M059J (cell line): ENCODE measurements around the gene CLDN4. TPM values are rescaled to one million over a fixed set of nuclear protein-coding genes. Genes with fewer than 3 reads are reported as not detected.

Experiments used
- DNase-seq: peaks from one replicate; pipeline ENCODE4 v3.0.0-alpha.2; 2012; ENCODE audit warnings: low read depth
- total RNA-seq: library from RNA; depleted of rRNA; stranded (reverse); fragments of >200 nt; shearing (Covaris generic); gene quantifications from 2 replicates; pipeline ENCODE4 v1.2.3, GENCODE V29; 2014

CLDN4 gene
- total RNA-seq, 1 experiment from 2014 or later, result 1.1 TPM

DNA sequence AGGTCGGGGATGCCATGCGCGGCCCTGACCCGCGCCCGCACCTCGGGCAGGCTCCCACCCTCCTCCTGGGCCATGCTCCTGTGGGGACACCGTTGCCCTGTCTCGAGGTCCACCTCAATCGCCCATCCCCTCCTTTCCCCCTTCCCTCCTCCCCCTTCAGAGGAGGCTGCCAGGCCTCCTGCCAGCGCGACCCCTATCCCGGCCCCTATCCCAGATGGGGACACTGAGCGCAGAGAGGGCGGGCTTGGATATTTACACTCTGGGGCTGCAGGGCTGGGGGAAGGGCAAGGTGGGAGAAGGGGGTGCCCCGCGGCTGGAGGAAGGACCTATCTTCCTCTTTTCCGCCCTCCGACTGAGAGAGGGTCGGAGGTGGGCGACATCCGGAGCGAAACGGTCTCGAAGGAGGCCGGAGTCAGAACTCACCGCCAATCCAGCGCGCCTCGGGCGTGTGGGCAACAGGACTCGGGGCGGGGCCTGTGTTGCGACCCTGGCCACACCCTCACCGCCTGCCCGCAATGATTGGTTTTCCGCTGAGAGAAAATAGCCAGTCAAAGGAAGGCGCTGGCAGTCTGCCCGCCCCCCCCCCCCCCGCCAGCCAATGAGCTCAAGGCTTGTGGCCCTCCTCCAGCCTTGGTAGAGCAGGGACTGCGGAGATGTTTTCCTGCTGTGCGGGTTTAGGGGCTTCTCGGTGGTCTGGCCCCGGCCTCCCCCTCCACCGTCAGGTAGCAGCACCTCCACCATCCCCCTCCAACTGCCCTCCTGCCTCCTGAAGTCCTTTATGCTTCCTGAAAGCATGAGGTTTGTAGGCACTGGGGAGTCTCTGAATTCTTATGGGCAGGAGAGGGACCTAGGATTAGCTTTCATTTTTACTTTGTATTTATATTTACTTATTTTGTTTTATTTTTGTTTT is 11.5 kb downstream of the CLDN4 start, which contains the start of gene METTL27:
TSS of gene METTL27 (minus strand) at position 450 of the 910 bp plus-strand sequence. CDS start at position 74, 376 bp downstream.
- DNase-seq, result peak; percentile 93

DNA sequence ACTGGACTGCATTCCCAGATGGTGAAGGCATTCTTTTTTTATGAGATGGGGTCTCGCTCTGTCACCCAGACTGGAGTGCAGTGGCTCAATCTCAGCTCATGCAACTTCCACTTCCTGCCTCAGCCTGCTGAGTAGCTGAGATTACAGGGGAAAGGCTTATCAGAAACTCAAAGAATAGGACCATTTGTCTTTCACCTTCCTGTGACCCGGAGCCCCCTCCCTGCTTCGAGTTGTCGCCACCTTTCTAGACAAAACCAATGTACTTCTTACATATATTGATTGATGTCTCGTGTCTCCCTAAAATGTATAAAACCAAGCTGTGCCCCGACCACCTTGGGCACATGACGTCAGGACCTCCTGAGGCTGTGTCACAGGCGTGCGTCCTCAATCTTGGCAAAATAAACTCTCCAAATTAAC is 13.3 kb downstream of the CLDN4 start:
- DNase-seq, result no peak

DNA sequence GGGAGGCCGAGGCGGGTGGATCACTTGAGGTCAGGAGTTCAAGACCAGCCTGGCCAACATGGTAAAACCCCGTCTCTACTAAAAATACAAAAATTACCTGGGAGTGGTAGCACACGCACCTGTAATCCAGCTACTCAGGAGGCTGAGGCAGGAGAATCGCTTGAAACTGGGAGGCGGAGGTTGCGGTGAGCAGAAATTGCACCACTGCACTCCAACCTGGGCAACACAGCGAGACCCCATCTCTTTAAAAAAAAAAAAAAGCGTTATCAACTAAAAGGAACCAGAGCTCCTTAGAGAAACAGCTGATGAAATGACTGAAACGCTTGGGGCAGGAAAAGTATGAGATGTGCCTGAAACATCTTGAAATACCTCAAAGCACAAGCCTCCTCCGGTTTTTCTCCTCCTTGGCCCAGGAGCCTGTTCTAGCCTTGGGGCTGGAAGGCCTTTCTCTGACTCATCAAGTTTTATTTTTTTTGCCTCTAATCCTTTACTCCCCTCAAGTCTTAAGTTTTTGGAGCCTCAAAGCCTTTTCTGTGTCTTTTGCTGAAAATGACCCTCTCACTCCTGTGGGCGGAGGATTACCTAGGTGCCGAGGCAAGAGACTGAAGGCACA is 14.2 kb downstream of the CLDN4 start:
- DNase-seq, result peak; percentile 93

DNA sequence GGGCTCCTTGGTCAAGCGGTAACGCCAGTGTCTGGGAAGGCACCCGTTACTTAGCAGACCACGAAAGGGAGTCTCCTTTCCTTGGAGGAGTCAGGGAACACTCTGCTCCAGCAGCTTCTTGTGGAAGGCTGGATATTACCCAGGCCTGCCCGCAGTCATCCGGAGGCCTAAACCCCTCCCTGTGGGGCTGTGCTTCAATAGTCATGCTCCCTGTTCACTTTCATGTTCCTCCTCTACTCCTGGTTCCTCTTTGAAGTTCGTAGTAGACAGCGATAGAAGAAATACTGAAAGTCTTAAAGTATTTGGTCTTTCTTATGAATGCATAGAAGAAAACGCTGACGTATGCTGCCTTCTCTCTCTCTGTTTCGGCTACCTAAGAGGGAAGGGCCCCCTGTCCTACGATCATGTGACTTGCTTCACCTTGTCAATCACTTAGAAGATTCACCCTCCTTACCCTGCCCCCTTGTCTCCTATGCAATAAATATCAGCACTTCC is 15.0 kb downstream of the CLDN4 start:
- peak; percentile 25 for DNase-seq

DNA sequence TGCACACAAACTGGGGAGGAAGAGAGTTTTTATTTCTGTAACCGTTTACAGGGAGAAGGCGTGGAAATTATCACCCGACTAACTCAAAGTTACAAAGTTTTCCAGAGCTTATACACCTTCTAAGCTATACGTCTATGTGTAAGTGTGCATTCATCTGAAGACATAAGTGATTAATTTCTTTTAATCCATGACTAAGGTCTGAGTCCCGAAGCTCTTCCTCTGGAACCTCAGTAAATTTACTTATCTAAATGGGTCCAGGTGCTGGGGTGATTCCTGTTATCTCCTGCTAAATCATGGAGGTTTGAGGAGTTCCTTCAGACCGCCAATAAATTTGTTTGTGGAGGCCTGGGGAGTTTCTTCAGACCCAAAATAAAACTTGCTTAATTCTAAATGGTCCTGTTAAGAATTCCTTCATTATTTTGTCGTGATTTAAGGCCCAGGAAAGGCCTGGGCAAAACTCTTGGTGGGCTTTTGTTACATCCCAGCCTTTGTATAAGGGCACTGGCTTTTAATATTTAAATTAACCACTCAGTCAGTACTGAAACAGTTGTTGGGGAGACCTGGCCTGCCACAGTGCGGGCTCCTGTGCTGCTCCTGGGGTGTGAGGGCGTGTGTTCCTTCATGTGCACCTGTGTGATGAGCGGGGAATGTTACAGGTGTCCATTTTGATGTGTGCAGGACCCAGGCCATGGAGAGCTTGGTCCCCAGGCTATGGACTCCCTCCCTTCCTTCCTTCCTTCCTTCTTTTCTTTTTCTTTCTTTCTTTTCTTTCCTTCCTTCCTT is 17.3 kb downstream of the CLDN4 start:
- DNase-seq, result no peak

DNA sequence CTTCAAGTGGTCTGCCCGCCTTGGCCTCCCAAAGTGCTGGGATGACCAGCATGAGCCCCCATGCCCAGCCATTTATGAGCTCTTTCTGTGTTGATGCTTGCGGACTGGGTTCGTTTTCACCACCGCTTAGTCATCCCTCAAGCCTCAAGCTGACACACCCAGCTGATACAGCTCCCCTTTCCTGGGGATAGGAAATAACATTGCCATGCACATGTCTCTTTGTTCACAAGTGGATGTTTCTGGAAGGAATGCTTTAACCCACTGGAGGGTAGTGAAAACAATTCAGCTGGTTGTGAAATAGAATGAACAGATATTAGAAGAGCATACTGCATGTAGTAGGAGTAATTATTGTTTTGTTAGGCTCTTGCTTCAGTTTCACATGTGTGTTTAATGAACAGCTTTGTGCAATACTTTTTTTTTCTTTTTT is 20.0 kb downstream of the CLDN4 start:
- peak; percentile 97 for DNase-seq

DNA sequence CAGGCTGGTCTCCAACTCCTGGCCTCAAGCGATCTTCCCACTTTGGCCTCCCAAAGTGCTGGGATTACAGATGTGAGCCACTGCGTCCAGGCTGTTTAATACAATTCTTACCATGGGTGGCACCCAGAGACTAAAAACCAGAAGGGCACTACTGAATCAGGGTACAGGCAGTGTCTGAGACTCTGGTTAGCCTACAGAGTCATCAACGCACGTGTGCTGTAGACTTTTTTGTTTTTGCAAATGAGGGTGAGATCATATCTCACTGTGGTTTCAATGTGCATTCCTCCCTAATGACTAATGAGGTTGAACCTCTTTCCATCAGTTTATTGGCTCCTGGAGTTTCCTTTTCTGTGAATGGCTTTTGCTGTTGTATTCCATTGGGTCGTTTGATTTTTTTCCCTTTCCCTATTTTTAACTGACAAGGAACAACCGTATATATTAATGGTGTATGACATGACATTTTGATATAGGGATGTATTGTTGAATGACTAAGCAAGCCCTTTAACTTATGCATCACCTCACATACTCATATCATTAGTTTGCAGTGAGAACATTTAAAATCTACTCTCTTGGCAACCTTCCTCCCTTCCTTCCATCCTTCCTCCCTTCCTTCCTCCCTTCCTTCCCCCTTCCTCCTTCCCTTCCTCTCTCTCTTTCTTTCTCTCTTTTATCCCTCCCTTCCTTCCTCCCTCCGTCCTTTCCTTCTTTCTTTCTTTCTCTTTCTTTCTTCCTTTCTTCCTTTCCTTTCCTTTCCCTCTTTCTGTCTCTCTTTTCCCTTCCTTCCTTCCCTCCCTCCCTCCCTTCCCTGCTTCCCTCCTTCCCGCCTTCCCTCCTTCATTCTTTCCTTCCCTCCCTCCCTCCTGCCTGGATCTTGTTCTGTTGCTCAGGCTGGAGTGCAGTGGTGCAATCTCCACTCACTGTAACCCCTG is 20.9 kb downstream of the CLDN4 start:
- peak; percentile 99 for DNase-seq

DNA sequence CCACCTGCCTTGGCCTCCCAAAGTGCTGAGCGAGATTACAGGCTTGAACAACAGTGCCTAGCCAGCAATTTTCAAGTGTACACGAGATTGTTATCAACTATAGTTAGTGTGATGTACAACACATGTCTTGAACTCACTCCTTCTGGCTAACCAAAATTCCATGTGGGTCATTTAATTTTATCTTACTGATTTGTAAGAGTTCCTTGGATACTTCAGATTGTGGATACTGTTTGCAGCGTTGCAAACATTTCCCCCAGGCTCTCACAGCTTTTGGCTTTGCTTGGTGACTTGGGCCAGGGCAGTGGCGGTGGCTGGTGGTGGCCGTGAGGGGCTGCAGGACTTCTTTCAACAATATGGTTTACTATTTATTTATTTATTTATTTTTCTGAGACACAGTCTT is 21.7 kb downstream of the CLDN4 start:
- DNase-seq, result no peak

DNA sequence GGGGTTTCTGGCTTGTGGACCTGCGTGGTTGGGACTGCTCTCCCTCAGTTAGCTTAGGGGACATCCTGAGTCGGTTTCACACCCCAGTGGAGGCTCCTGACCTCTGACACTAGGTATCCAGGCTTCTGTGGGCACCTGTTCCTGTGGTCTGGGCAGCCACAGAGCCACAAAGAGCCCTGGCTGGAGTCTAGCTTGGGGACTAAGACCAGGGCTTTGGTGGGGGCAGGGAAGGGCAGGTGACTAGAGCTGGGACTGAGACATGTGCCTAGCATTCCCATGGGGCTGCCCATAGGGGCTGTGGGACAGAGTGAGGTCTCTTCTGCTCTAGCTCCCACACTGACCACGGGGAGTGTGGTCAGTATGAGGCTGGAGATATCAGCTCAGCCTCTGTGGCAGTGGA is 26.1 kb downstream of the CLDN4 start:
- no peak for DNase-seq

DNA sequence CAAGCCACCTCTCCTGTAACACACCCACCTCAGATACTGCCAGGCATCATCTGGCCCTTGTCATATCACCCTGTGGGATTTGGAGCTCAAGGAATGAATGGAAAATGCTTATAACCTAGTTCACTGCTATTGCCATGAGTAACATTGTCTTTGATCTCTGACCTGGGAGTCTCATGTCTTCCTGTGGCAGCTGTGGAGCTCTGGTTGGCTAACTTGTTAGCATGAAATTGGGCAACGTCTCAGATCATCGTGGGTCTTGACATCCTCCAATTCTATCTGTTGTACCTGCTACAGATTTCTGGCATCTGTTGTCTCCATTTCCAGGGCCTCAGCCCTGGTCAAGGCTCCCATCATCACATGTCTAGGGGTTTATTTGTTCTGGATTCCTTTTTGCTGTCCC is 28.0 kb downstream of the CLDN4 start:
- DNase-seq, result peak; percentile 55

DNA sequence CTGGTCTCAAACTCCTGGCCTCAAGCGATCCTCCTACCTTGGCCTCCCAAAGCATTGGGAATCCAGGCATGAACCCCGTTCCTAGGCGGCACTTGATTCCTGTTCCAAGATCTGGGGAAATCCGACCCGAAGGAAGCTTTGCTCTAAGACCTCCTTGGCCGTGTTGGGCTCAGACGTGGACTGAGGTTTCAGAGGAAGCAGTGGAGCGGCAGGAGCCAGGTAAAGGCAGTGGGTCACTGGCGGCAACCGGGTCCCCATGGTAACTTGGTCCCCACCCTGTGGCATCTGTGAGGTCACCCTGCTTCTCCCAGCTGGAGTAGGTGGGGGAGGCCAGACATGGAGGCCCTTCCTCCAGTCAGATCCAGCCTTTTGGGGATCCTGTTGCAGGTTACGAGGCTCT is 30.1 kb downstream of the CLDN4 start, which contains the start of gene TMEM270:
TSS of gene TMEM270 (plus strand) at position 301 of the 400 bp plus-strand sequence. CDS start at position 337, 36 bp downstream.
- DNase-seq, result no peak

DNA sequence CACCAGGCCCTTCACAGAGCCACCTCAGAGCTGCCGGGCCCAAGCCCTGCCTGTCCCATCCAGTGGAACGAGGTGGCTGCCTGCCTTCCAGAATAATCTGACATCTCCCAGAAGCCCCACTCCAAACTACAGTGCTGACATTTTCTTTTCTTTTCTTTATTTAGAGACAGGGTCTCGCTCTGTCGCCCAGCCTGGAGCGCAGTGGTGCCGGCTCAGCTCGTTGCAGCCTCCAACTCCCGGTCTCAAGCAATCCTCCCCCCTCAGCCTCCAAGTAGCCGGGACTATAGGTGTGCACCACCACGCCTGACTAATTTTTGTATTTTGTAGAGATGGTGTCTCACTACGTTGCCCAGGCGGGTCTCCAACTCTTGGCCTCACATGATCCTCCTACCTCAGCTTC is 30.5 kb downstream of the CLDN4 start:
- no peak for DNase-seq

DNA sequence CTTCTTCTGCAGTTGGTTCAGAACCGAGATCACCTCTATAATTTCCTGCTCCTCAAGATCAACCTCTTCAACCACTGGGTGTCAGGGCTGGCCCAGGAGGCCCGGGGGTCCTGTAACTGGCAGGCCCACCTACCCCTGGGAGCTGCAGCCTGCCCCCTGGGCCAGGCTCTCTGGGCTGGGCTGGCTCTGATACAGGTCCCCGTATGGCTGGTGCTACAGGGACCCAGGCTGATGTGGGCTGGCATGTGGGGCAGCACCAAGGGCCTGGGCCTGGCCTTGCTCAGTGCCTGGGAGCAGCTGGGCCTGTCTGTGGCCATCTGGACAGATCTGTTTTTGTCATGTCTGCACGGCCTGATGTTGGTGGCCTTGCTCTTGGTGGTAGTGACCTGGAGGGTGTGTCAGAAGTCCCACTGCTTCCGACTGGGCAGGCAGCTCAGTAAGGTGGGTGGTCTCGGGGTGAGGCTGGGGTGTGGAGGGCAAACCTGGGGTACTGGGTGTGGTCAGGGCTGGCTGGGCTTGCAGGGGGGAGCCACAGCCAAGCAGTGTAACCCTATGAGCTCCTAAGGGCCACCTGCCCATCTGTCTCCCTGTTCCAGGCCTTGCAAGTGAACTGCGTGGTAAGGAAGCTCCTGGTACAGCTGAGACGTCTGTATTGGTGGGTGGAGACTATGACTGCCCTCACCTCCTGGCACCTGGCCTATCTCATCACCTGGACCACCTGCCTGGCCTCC is 34.4 kb downstream of the CLDN4 start:
- DNase-seq, result no peak

DNA sequence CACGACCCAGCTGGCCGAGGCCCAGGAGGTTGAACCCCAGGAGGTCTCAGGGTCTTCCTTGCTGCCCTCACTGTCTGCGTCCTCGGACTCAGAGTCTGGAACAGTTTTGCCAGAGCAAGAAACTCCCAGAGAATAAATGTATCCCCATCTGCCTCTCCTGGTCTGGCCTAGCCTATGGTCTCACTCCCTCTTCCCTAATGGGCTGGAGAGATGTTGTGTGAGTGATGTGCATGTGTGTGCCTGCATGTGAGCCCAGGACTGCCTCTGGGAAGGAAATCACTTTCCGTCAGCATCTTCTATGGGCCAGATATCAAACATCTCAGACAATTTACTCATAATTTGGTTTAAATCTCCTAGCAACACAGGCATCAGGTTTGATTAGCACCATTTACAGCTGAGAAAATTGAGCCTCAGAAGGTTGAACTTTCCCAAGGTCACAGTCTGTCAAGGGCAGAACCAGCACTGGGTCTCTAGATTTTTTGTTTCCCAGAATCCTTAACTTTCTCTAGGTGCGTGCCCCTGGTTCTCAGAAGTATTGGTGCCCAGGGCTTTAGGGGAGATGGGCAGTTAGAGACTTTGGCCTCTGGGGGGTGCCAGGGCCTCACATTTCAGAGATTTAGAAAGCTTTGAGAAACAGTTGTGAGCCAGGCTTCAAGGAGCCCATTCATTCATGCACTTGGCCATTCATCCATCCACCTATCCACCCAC is 35.1 kb downstream of the CLDN4 start:
- peak; percentile 69 for DNase-seq

DNA sequence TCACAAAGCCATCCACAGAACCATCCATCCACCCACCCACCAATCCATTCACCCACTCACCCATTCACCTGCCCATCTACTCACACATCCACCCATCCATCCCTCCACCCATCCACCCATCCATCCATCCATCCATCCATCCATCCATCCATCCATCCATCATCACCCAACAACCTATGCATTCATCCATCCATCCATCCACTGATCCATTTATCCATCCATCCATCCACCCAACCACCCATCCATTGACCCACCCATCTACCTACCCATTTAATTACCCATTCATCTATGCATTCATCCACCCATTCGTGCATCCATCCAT is 35.6 kb downstream of the CLDN4 start:
- DNase-seq, result no peak

DNA sequence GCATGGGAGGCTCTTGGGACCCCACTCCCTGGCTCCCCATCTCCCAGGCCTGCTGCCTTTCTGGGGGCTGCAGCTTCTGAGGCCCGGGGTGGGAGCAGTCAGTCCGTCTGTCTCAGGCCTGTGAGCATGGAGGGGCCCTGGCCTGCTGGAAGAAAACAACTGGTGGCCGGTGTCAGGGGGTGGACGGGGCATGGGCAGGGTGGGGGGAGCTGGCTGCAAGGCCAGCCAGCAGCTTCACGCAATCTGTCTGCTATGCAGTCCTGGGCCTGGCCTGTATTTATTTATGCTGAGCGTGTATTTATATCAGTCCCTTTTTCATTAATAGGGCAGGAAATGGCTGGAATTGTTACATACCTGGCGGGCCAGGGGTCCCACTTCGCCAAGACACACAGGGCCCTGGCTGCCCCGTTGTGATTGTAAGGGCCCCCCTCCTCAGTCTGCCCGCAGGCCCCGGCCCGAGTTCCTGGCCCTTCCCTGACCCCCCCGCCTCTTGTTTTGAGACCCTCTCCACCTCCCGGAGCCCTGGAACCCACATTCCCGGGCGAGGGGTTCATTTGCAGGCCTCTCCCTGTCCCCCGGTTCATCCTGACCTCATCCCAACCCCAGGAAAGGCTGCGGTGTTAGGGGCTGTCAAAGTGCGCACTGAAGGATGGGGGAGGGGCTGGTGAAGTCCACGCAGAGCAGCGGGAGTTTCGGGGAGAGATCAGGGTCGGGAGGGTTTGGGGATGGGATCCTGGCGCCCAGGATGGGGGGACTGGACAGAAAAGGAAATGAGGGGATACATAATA is 38.4 kb downstream of the CLDN4 start:
- no peak for DNase-seq

DNA sequence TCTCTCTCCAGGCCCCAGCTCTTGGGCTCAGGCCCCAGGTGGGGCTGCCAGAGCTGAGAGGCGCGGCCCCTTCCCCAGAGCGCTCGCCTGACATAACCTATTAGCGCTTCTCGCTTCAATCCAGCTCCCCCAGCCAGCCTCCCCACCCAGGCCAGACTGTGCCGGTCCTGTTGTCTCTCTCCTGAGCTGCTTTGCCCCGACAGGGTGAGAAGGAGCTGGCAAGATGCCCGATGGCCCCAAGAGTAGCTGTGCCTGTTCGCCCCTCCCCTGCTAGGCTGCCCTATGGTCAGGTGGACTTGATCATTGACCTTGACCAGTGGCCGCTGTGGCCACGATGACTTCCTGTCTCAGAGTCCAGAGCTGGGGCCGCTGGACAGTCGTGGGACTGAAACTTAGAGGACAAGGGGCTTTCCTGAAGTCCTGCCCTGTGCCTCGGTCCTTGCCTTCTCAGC is 39.3 kb downstream of the CLDN4 start:
- peak; percentile 19 for DNase-seq

DNA sequence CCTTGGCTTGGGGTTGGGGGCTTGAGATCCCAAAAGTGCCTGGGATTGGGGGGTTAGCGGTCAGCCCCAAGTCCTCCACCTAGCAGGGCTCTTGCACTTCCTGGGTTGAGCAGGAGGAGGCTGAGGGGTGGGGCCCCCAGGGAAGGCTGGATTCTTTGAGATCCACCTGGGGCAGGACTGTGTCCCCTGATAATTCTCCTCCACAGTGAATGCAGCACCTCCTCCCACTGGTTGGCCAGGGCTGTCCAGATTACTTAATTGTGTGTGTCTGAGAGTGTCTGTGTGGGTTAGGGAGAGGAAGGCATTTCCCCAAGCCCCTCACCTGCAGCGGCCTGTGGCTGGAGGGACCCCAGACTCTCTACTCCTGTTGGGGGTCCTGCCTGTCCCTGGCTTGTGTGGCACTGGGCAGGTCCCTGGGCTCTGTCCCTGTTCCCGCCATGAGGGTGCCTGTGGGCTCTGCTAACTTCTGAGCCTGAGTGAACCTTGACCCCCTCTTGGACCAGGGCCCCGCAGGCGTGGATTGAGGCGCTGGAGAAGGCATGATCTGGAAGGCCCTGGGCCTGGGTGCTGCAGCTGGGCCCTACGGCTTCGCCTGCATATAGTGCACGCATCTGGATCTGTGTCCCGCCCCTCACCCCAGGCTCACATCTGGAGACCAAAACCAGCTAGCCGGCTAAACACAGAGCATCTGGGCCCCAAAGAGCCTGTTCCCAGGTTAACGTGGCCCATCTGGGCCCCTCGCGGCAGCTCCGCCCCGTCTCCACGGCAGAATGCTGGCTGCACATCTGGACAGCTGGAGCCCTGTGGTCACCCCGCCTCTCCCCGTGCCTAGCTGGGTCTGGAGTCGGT is 40.6 kb downstream of the CLDN4 start:
- DNase-seq, result no peak
